GM12878 (cell line): ENCODE measurements around the gene ITGAL. TPM values are rescaled to one million over a fixed set of nuclear protein-coding genes. Genes with fewer than 3 reads are reported as not detected.

Experiments used
- ATAC-seq: fragments of 200-7000 bp; cut with Tn5 transposase; 3 replicates; pipeline ENCODE4 v1.9.1; 2020; ENCODE audit warnings: mild to moderate bottlenecking, moderate library complexity
- BruUV-seq: library from RNA; stranded (reverse); fragments of 400-500 nt; replicated peaks from 2 replicates; lab custom pipeline; 2021; lab: Mats Ljungman, UMichigan
- CTCF ChIA-PET: fragments of 300-600 bp; sonication (Branson Sonifier 250); formaldehyde crosslinking; extraction: SDS; loops from one replicate; lab custom pipeline; 2021; ENCODE audit warnings: inconsistent platforms; lab: Yijun Ruan, JAX
- POLR2A ChIA-PET: fragments of 350-600 bp; formaldehyde crosslinking; extraction: SDS; loops from one replicate; lab custom pipeline; 2021; ENCODE audit warnings: inconsistent platforms; lab: Charles Lee
- RAD21 ChIA-PET: fragments of 300-600 bp; sonication (Branson Sonifier 250); formaldehyde crosslinking; loops from one replicate; lab custom pipeline; 2023; ENCODE audit warnings: antibody characterized with exemption; ENCODE audit not compliant: unreplicated experiment; lab: Charles Lee
- SMC1A ChIA-PET: fragments of 300-600 bp; sonication (Branson Sonifier 250); formaldehyde crosslinking; loops from one replicate; lab custom pipeline; 2023; ENCODE audit not compliant: unreplicated experiment, uncharacterized antibody; lab: Charles Lee
- DNase-seq: peaks from one replicate; pipeline ENCODE4 v3.0.0-alpha.2; 2011; ENCODE audit warnings: low read depth, low spot score
- FAIRE-seq: peaks from 3 replicates; lab custom pipeline; 2011; peaks lifted over from hg19 to GRCh38; lab: Jason Lieb, UNC
- H2AFZ ChIP-seq: 2 replicates; pipeline ENCODE4 v1.6.0; 2011; ENCODE audit warnings: low read depth, low read length, control low read depth; ENCODE audit not compliant: control insufficient read depth
- H3K27ac ChIP-seq: 2 replicates; pipeline ENCODE4 v1.5.1; 2011; ENCODE audit warnings: control low read depth; ENCODE audit not compliant: control insufficient read depth, insufficient read depth
- H3K27me3 ChIP-seq, 2 experiments: replicated peaks in 1 of 2; 2 replicates each; pipeline versions ENCODE4 v1.6.0 to v1.6.1; 2011; ENCODE audit warnings: low read length in 1 of 2; ENCODE audit not compliant: control insufficient read depth in 2 of 2, insufficient read depth in 2 of 2
- H3K36me3 ChIP-seq, 2 experiments: 2 replicates each; pipeline ENCODE4 v1.5.1; 2011; ENCODE audit warnings: low read length in 1 of 2; ENCODE audit not compliant: control insufficient read depth in 2 of 2, insufficient read depth in 2 of 2
- H3K4me1 ChIP-seq: 2 replicates; pipeline ENCODE4 v1.6.1; 2011; ENCODE audit warnings: mild to moderate bottlenecking, low read length, moderate library complexity, mixed read lengths; ENCODE audit not compliant: control insufficient read depth, insufficient read depth
- H3K4me2 ChIP-seq: 2 replicates; pipeline ENCODE4 v1.6.0; 2011; ENCODE audit warnings: control low read depth; ENCODE audit not compliant: control insufficient read depth, insufficient read depth
- H3K4me3 ChIP-seq: fragments of 200-600 bp; sonication (generic); 2 replicates; pipeline ENCODE4 v1.5.1; 2016
- H3K79me2 ChIP-seq: 2 replicates; pipeline ENCODE4 v1.6.0; 2011; ENCODE audit warnings: low read length; ENCODE audit not compliant: control insufficient read depth, insufficient read depth
- H3K9ac ChIP-seq: 2 replicates; pipeline ENCODE4 v1.8.0; 2011; ENCODE audit warnings: low read length, control low read depth, mixed read lengths; ENCODE audit not compliant: control insufficient read depth, insufficient read depth
- H3K9me3 ChIP-seq: replicated peaks from 3 replicates; pipeline ENCODE4 v1.5.1; 2011; ENCODE audit warnings: mild to moderate bottlenecking, low read length; ENCODE audit not compliant: control insufficient read depth, insufficient read depth
- H4K20me1 ChIP-seq: 2 replicates; pipeline ENCODE4 v1.6.0; 2011; ENCODE audit not compliant: control insufficient read depth, insufficient read depth
- MTA3 ChIP-seq: IDR thresholded peaks from 2 replicates; pipeline ENCODE4 v1.6.1; 2012; ENCODE audit warnings: low read length, inconsistent platforms, borderline replicate concordance
- ZBTB11 ChIP-seq: fragments of 450-650 bp; formaldehyde crosslinking; IDR thresholded peaks from 2 replicates; pipeline ENCODE4 v1.5.0; 2022; ENCODE audit warnings: mild to moderate bottlenecking, missing genetic modification characterization
- WGBS: methylation state at CpG from one replicate; pipeline ENCODE4 v1.1.6; 2016; ENCODE audit warnings: low lambda C conversion rate; ENCODE audit not compliant: insufficient replicate concordance, insufficient coverage; ENCODE audit errors: missing lambda C conversion rate; 5-methylcytosine and 5-hydroxymethylcytosine counted together
- in situ Hi-C: fragments of 300-500 bp; cut with MboI; formaldehyde crosslinking; loops from 9 replicates; pipeline ENCODE4 v1.14.3; 2018; ENCODE audit warnings: mixed read lengths
- intact Hi-C: fragments of 100-400 bp; cut with micrococcal nuclease; formaldehyde crosslinking; loops from one replicate; pipeline ENCODE4 v1.14.2; 2022; ENCODE audit not compliant: unreplicated experiment
- polyA plus RNA-seq, 11 experiments: library from polyadenylated mRNA; depleted of rRNA in 4 of 11; unstranded in 6 of 11; stranded (reverse) in 5 of 11; fragments of >200 nt; fragmentation: Nextera tagmentation in 4 of 11; fragmentation: Illumina TruSeq in 1 of 11; extraction: Ambion mirVana in 4 of 11; extraction: Trizol in 1 of 11; gene quantifications; 1 replicate in 1 of 11; 2 replicates in 10 of 11; pipeline versions ENCODE4 v1.2.1 to v1.2.3, GENCODE V29; 2011 to 2016; ENCODE audit warnings: inconsistent platforms in 2 of 11, missing spikeins in 2 of 11, low read depth in 1 of 11
- total RNA-seq, 4 experiments: library from RNA; depleted of rRNA in 3 of 4; stranded (reverse); fragments of >200 nt in 3 of 4; fragmentation: Illumina TruSeq in 1 of 4; extraction: Trizol in 1 of 4; gene quantifications; 2 replicates each; pipeline versions ENCODE4 v1.2.1 to v1.2.3, GENCODE V29; 2013 to 2021

ITGAL gene
- total and polyA plus RNA-seq, 10 of the 15 experiments (the other 5 are each of a cell fraction or from before 2014, with no cell fraction given) = 10.7 to 170 (median 96.9) TPM

GRCh38 chr16:30443631-30444030 is 28.9 kb upstream of the ITGAL start:
- no TSS peak for BruUV-seq
- no peak for FAIRE-seq
- Histone ChIP-seq H3K4me3 (no peak overlapping the region), H3K9ac (no peak overlapping the region), H3K4me1 (peaks cover 17% of the 10 kb centered on the region), H3K79me2 (peaks cover 18% of the 10 kb centered on the region), H3K36me3 (peaks cover 0 to 2% of the 10 kb centered on the region in 2 experiments; a peak in 2 of 4 replicates), H4K20me1 (no peaks in the 10 kb centered on the region)
- ATAC-seq = no peak
- SMC1A ChIA-PET = interaction anchor here (1.3 to 19.4 kb wide), 3 partner anchors 14 to 28 kb away, joined by 3 to 431 read pairs (median 13); partner anchors contain the start of genes DCTPP1 and ITGAL
- TF ChIP-seq MTA3 (0 out of 2 replicates have a peak, but pooled peaks have one; percentile 10), ZBTB11 (CRISPR knock-in tag) (no peak)
- TF ChIP-seq, all 136 proteins: peak for 1
- POLR2A ChIA-PET = interaction anchor here (0.6 kb wide), 1 partner anchor 42 kb away, joined by 4 read pairs; no protein-coding TSS in a partner anchor
- Histone ChIP-seq H3K4me2 (no peak overlapping the region), H2AFZ (no peak overlapping the region), H3K27ac (no peak overlapping the region), H3K27me3 (no peaks in the 10 kb centered on the region), H3K9me3 (no peaks in the 10 kb centered on the region)
- in situ Hi-C loops = no loop called here
- WGBS = 100% methylated on average over 2 of the region's 2 CpGs
- RAD21 ChIA-PET = interaction anchor here (2.7 kb wide), 1 partner anchor 13 kb away, joined by 15 read pairs; the partner anchor contains the start of gene DCTPP1
- no peak for DNase-seq
- intact Hi-C loops = loop anchor here (2.0 kb wide), 1 partner anchor 29 kb away; the partner anchor contains the start of gene ITGAL
- CTCF ChIA-PET = interaction anchor here (1.1 to 8.2 kb wide), 4 partner anchors 14 to 91 kb away, joined by 3 to 60 read pairs (median 32); partner anchors contain the start of genes DCTPP1 and ZNF747
